GM12864 (cell line): ENCODE results near the gene MRPS15.

ENCODE experiments used
- DNase-seq: peaks from one replicate; pipeline ENCODE4 v3.0.0-alpha.2; 2011; ENCODE audit warnings: low read depth
- H3K4me3 ChIP-seq: 2 replicates; pipeline ENCODE4 v1.5.1; 2011; ENCODE audit warnings: mild to moderate bottlenecking, low read depth, low read length, control low read depth
- CTCF ChIP-seq: IDR thresholded peaks from 2 replicates; pipeline ENCODE4 v1.5.1; 2011; ENCODE audit warnings: low read depth, mild to moderate bottlenecking, moderate library complexity, low read length, control low read depth, inconsistent platforms; ENCODE audit errors: missing control alignments

MRPS15 gene

DNA sequence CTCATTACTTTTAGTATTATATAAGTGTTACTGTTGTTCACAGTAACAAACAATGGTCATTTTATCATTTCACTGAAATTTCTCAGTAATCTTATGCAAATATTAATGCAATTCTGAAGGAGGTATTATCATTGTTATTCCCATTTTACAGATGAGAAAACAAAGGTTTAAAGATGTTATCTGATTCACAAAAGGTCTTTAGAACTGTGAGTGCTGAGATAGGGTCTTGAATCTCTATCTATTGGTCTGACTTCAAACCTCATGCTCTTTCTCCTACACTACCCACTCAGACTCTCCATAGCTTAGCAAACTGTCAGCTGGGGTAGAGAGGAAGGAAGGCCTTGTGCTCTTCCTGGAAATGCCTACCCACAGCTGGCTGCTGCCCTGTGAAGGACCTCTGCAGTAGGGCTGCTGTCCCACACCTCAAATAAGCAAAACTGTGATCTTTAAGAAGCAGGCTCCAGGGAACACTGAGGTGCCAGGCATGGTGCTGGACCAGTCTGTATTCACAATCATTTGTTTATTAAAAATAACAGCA is 7.7 kb downstream of the MRPS15 start:
- no peak for TF ChIP-seq CTCF
- H3K4me3 ChIP-seq, result no peak overlapping the region
- DNase-seq, result no peak

GRCh38 chr1:36455386-36455785 is 8.8 kb downstream of the MRPS15 start:
- no peak overlapping the region for H3K4me3 ChIP-seq
- no peak for TF ChIP-seq CTCF
- DNase-seq, result no peak

GRCh38 chr1:36453600-36454388 is 10.4 kb downstream of the MRPS15 start:
- no peak for DNase-seq
- no peak overlapping the region for H3K4me3 ChIP-seq
- TF ChIP-seq CTCF, result no peak

- no peak overlapping the region for H3K4me3 ChIP-seq
- DNase-seq, result no peak
- no peak for TF ChIP-seq CTCF
Measured at GRCh38 chr1:36453051-36453450, 11.1 kb downstream of the MRPS15 start.

DNA sequence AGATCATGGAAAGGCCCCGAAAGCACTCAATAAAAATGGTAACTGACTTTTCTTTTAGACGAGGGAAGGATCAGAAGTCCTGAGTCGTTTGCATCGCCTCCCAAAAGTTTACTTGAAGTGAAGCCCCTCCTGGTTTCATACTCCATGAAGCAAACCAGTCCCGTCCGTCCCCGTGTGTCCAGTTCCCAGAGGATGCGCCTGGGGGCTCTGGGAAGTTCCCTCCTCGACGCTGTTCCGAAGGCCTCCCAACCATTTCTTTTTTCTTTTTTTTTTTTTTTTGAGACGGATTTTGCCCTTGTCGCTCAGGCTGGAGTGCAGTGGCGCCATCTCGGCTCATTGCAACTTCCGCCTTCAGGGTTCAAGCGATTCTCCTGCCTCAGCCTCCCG is 13.3 kb downstream of the MRPS15 start:
- TF ChIP-seq CTCF, result no peak
- peak overlapping the region; percentile 74 for H3K4me3 ChIP-seq
- DNase-seq, result no peak

DNA sequence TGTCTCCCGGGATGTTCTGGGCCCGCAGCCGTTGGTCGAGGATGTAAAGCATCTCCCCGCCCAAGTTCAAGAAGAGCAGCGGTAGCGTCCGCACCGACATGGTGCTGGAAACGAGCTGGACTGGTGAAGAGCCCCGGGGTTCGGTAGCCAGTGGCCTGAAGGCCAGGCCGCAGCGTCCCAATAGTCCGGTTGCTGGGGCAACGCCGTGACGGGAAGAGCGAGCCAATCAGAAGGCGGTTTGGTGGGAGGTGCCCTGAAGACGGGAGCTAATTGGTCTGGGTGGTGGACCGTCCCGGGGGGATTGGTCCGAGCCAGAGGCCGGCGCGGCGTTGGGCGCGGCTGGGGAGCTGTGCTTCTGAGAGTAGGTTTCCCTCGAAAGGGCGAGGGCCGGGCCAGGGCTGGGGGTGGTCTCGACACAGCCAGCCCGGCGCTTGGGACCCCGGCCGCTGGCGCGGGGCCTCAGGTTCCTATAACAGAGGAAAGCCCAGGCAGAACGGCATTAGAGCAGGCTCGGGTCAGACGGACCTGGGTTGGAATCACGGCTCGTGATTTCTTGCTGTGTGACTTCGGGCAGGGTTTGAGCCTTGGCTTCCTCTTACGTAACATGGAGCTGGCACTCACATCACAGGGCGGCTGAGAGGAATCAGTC is 13.8 kb downstream of the MRPS15 start, which contains the start of gene OSCP1:
Gene OSCP1 (minus strand): TSS at position 182 of the 649 bp plus-strand sequence. CDS start 82 bp downstream, at position 100.
- H3K4me3 ChIP-seq, result peak within 1 kb of the TSS; percentile 74
- no peak for TF ChIP-seq CTCF
- DNase-seq, result peak; percentile 85
